GM12801 (cell line): ENCODE measurements around the gene MAD1L1.

Experiments used
- TF ChIP-seq, protein P1 (sequence below): IDR thresholded peaks from one replicate; pipeline ENCODE4 v1.5.1; 2011; ENCODE audit warnings: control low read depth; ENCODE audit not compliant: insufficient read length; ENCODE audit errors: extremely low read depth

MAD1L1 gene

DNA sequence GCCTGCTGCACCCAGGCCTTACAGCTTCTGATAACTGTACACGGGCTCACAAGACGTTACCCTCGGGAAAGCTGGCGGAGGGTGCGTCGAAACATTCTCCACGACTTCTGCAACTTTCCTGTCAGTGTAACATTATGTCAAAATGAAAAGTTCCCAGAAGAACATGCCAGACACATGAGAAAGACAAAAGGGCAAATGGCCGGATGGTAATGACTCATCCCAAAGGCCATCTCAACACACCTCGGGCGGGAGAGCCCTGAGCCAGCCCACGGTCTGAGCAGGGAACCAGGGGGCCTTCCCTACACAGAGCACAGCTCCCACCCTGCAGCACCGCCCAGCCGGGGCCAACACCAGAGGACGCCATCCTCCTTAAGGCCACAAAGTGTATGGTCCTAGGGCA is 118.7 kb downstream of the MAD1L1 start:
- TF ChIP-seq, protein P1, sequence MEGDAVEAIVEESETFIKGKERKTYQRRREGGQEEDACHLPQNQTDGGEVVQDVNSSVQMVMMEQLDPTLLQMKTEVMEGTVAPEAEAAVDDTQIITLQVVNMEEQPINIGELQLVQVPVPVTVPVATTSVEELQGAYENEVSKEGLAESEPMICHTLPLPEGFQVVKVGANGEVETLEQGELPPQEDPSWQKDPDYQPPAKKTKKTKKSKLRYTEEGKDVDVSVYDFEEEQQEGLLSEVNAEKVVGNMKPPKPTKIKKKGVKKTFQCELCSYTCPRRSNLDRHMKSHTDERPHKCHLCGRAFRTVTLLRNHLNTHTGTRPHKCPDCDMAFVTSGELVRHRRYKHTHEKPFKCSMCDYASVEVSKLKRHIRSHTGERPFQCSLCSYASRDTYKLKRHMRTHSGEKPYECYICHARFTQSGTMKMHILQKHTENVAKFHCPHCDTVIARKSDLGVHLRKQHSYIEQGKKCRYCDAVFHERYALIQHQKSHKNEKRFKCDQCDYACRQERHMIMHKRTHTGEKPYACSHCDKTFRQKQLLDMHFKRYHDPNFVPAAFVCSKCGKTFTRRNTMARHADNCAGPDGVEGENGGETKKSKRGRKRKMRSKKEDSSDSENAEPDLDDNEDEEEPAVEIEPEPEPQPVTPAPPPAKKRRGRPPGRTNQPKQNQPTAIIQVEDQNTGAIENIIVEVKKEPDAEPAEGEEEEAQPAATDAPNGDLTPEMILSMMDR = no peak

DNA sequence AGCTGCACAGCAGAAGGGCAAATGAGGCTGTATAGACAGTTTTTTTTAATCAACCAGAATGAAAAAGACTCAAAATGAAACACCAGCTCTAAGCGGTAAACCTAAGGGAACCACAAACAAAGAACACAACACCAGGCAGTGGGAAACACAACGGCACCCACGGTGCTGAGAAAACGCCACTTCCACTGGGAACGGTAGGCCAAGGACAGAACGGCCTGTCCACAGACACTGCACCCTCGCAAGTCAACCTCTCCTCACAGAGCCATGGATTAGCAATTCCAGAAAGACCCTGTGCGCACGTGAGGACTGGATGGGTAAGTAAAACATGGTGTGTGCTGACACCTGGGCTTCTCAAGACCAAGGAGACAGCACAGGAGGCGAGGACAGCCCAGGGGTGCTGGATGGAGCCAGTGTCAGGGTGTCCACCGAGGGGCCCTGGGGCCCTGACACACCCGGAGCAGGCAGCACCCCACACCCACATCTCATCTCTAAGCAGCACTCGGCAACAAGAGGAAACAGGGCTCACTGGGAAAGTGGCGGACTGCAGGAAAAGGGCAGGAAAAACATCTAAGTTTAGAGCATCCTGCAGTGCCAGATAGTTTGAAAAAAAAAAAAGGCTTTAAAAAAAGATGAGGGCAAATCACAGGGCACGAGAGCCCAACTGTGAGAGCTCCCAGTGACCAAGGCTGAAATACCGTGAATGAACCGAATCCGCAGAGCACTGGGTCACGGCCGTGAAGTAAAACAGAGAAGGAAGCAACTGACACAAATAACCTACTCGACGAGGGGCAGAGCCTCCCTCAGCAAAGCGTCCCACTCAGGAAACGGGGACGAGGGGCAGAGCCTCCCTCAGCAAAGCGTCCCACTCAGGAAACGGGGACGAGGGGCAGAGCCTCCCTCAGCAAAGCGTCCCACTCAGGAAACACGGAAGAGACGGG is 120.2 kb downstream of the MAD1L1 start:
- TF ChIP-seq, protein P1 = no peak

DNA sequence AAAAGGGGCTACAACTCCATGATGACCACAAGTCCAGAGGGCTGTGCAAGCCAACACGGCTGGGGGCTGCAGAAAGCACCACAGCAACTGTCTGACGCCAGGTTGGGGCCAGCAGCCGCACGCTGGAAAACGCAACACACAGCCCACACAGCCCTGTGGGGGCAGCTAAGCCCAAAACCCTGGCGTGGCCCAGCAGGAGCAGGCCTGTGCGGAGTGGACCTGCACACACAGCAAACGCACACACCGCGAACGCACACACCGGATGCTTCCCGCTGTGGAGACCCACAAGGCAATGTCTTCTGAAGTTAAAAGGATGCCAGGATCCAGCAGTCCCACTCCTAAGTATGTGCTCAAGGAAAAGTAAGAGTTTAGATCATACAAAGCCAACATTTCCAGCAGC is 121.2 kb downstream of the MAD1L1 start:
- TF ChIP-seq, protein P1 = no peak

DNA sequence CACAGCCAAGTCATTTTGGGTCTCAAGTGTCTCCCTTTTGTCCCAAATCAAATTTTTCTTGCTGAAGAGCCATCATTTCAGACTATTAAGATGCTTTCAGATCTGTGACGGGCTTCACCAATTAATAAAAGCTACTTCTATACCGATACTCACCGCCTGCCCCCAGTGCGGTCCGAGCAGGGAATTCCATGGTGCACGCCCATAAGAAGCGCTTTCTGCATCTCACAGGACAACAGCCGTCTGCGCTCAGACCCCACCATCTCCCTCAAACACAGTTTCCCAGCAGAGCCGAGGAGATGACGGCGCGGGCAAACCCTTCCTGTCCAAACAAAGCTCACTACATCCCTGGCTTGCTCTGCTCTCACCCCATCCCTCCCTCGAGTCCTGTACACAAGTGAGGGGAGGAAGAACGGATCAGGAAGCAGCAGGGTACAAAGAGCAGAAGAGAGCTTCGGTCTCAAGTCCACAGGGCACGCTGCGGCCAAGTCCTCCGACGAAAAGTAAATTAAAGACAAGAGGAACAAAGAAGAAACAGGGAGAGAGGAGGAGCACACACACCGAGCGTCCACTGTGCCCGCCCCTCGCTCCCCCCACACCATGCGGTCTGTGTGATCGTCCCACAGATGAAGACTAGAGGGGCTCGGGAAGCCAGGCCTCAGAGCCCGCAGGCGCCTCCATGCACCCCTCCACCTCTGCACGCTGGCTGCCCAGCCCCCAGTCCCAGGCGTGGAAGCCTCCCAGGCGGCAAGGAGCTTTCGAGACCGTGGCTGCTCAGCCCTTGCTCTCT is 121.9 kb downstream of the MAD1L1 start:
- TF ChIP-seq, protein P1 = no peak

DNA sequence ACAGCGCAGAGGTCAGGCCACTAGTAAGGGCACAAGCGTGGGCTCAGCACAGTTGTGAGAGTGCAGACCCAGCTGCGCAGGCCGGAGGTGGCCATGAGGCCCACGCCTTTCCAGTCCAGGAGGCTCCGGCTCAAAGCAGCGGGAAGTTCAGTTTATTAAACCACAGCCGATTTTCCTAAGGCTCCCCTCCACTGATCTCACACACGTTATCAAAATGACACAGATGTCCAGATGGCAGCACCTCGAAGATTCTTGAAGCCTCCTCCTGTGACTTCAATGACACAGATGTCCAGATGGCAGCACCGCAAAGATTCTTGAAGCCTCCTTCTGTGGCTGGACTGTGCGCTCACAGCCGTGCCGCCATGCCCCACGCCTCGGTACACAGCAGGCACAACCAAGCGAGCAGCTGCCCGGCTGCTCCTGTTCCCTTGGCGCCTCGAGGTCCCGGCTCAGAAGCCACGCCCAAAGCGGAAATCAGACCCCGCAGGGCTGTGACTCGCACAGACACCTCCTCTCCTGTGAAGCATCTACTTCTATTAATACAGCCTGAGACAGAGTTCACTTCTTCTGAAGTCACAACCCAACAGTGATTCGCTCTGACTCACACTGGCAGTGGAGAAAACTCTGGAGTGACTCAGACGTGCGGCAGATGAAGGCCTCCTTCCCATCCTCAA is 122.7 kb downstream of the MAD1L1 start:
- TF ChIP-seq, protein P1 = no peak

DNA sequence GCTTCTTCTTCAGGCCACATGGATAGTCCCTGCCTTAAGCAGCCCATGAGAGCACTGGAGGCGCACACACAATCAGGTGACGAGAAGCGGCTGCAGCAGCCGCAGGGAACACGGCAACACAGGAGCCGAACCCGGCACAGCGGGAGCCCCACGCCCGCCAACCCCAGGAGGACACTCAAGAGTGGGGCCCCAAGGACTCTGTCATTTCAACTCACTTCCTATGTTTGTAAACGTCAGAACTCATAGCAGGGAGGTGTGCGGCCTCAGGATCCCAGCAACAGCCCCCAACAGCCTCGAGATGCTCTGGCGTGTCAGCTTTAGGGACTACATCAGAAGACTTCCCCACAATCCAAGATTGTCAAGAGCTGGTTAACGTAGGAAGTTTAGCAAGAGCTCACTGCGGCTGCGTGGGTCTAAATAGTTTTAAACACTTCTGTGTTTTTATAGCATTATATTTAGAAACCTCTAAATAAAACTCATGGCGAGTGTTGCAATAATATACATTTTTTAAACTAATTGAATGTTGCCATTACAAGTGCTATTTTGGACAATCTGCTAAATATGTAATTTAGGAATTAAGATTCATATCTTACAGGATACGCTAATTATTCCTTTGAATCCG is 123.4 kb downstream of the MAD1L1 start:
- TF ChIP-seq, protein P1 = no peak
